Keratinocyte (primary cell): ENCODE measurements around the gene THOC1. TPM values are rescaled to one million over a fixed set of nuclear protein-coding genes. Genes with fewer than 3 reads are reported as not detected.

ENCODE experiments used
- DNase-seq: peaks from one replicate; pipeline ENCODE4 v3.0.0-alpha.2; 2011; ENCODE audit warnings: low read depth, missing footprints, low spot score
- FAIRE-seq: peaks from 2 replicates; lab custom pipeline; 2011; peaks lifted over from hg19 to GRCh38; lab: Jason Lieb, UNC
- H2AFZ ChIP-seq: 2 replicates; pipeline ENCODE4 v1.6.0; 2012; ENCODE audit warnings: low read length, control low read depth, inconsistent platforms; ENCODE audit not compliant: control insufficient read depth
- H3K27ac ChIP-seq: 2 replicates; pipeline ENCODE4 v1.5.1; 2011; ENCODE audit warnings: low read length; ENCODE audit not compliant: control insufficient read depth, insufficient read depth
- H3K27me3 ChIP-seq: 3 replicates; pipeline ENCODE4 v1.6.0; 2011; ENCODE audit warnings: low read length; ENCODE audit not compliant: control insufficient read depth, insufficient read depth; ENCODE audit errors: extremely low read depth
- H3K36me3 ChIP-seq, 2 experiments: 2 replicates in 1 of 2; 3 replicates in 1 of 2; pipeline ENCODE4 v1.5.1; 2011; ENCODE audit warnings: low read length in 2 of 2, mild to moderate bottlenecking in 1 of 2; ENCODE audit not compliant: control insufficient read depth in 2 of 2, insufficient read depth in 2 of 2; ENCODE audit errors: extremely low read depth in 1 of 2
- H3K4me1 ChIP-seq: 3 replicates; pipeline ENCODE4 v1.5.1; 2011; ENCODE audit warnings: low read length; ENCODE audit not compliant: control insufficient read depth, insufficient read depth; ENCODE audit errors: extremely low read depth
- H3K4me2 ChIP-seq: 3 replicates; pipeline ENCODE4 v1.6.0; 2011; ENCODE audit warnings: low read depth, low read length; ENCODE audit not compliant: control insufficient read depth, insufficient read depth; ENCODE audit errors: extremely low read depth
- H3K4me3 ChIP-seq, 3 experiments: fragments of 200-600 bp in 1 of 3; sonication (generic) in 1 of 3; 2 replicates in 2 of 3; 3 replicates in 1 of 3; pipeline ENCODE4 v1.5.1; 2011 to 2016; ENCODE audit warnings: low read length in 3 of 3, mild to moderate bottlenecking in 3 of 3, control low read depth in 2 of 3, inconsistent platforms in 1 of 3, low read depth in 1 of 3, mixed read lengths in 1 of 3, mixed run types in 1 of 3, moderate library complexity in 1 of 3; ENCODE audit not compliant: control insufficient read depth in 2 of 3, insufficient read depth in 2 of 3; ENCODE audit errors: extremely low read depth in 1 of 3
- H3K79me2 ChIP-seq: 2 replicates; pipeline ENCODE4 v1.6.0; 2012; ENCODE audit warnings: low read length; ENCODE audit not compliant: control insufficient read depth, insufficient read depth
- H3K9ac ChIP-seq: 3 replicates; pipeline ENCODE4 v1.6.0; 2011; ENCODE audit warnings: low read length; ENCODE audit not compliant: control insufficient read depth, insufficient read depth; ENCODE audit errors: extremely low read depth
- H3K9me1 ChIP-seq: 3 replicates; pipeline ENCODE4 v1.6.0; 2011; ENCODE audit warnings: low read length; ENCODE audit not compliant: control insufficient read depth, insufficient read depth; ENCODE audit errors: extremely low read depth
- H3K9me3 ChIP-seq: 2 replicates; pipeline ENCODE4 v1.5.1; 2012; ENCODE audit warnings: low read depth, low read length; ENCODE audit not compliant: control insufficient read depth
- H4K20me1 ChIP-seq: 3 replicates; pipeline ENCODE4 v1.6.0; 2011; ENCODE audit warnings: low read length; ENCODE audit not compliant: control insufficient read depth, insufficient read depth; ENCODE audit errors: extremely low read depth
- CTCF ChIP-seq, 3 experiments: IDR thresholded peaks in 1 of 3; conservative IDR thresholded peaks in 1 of 3; optimal IDR thresholded peaks in 1 of 3; 2 replicates in 2 of 3; 3 replicates in 1 of 3; pipeline versions ENCODE3 to v1.5.1; 2011; ENCODE audit warnings: low read length in 3 of 3, mild to moderate bottlenecking in 3 of 3, moderate library complexity in 2 of 3, control low read depth in 1 of 3, inconsistent platforms in 1 of 3; ENCODE audit not compliant: insufficient read depth in 2 of 3; ENCODE audit errors: extremely low read depth in 1 of 3
- EZH2 ChIP-seq: IDR thresholded peaks from one replicate; pipeline ENCODE4 v1.6.1; 2012; ENCODE audit warnings: inconsistent platforms, mild to moderate bottlenecking, low read length, moderate library complexity
- dilution Hi-C: fragments of 300-500 bp; cut with MboI; formaldehyde crosslinking; loops from one replicate; pipeline ENCODE4 v1.7.0; 2020; ENCODE audit warnings: low sequenced_read_pairs; ENCODE audit not compliant: extremely low pct_ligation_motif_present
- polyA plus RNA-seq, 5 experiments: library from polyadenylated mRNA; depleted of rRNA in 3 of 5; stranded (reverse) in 3 of 5; stranded (forward) in 1 of 5; unstranded in 1 of 5; fragments of >200 nt; gene quantifications; 1 replicate in 1 of 5; 2 replicates in 3 of 5; 3 replicates in 1 of 5; pipeline versions ENCODE4 v1.2.1 to v1.2.3, GENCODE V29; 2011 to 2012; ENCODE audit warnings: missing spikeins in 2 of 5, low read depth in 1 of 5, low replicate concordance in 1 of 5

THOC1 gene
- polyA plus RNA-seq, 1 donor (not counting 4 experiments of a cell fraction or from before 2014, with no cell fraction given): 35.8 TPM

GRCh38 chr18:274313-274712 lies 6.5 kb upstream of the THOC1 start:
- dilution Hi-C loops: no loop called here
- no peak for FAIRE-seq
- no peak overlapping the region for H3K27ac ChIP-seq
- no peak overlapping the region for H2AFZ ChIP-seq
- no peaks in the 10 kb centered on the region for H3K36me3 ChIP-seq
- H3K4me3 ChIP-seq: no peak overlapping the region
- no peaks in the 10 kb centered on the region for H3K27me3 ChIP-seq
- no peaks in the 10 kb centered on the region for H3K79me2 ChIP-seq
- H3K9me1 ChIP-seq: no peaks in the 10 kb centered on the region
- no peaks in the 10 kb centered on the region for H4K20me1 ChIP-seq
- no peak overlapping the region for H3K4me2 ChIP-seq
- no peak for DNase-seq
- H3K4me1 ChIP-seq: peaks cover 12% of the 10 kb centered on the region
- no peaks in the 10 kb centered on the region for H3K9me3 ChIP-seq
- no peak overlapping the region for H3K9ac ChIP-seq
- TF ChIP-seq EZH2: no peak
- TF ChIP-seq CTCF (optimal IDR thresholded peaks at IDR 0.05 in 1 of 3, IDR thresholded peaks at IDR 0.05 in 1 of 3, conservative IDR thresholded peaks at IDR 0.05 in 1 of 3; ENCODE audit: extremely low read depth in 1 of 3, insufficient read depth in 2 of 3, low read length in 3 of 3): no peak

- Histone ChIP-seq H4K20me1 (no peaks in the 10 kb centered on the region), H3K4me3 (no peak overlapping the region), H3K9ac (no peak overlapping the region), H3K9me3 (no peaks in the 10 kb centered on the region), H2AFZ (no peak overlapping the region), H3K4me2 (no peak overlapping the region), H3K4me1 (peaks cover 17% of the 10 kb centered on the region), H3K9me1 (no peaks in the 10 kb centered on the region), H3K27ac (no peak overlapping the region), H3K36me3 (no peaks in the 10 kb centered on the region), H3K79me2 (peaks cover 5% of the 10 kb centered on the region), H3K27me3 (no peaks in the 10 kb centered on the region)
- no peak for DNase-seq
- FAIRE-seq: no peak
- no peak for TF ChIP-seq EZH2
- no peak for TF ChIP-seq CTCF (optimal IDR thresholded peaks at IDR 0.05 in 1 of 3, IDR thresholded peaks at IDR 0.05 in 1 of 3, conservative IDR thresholded peaks at IDR 0.05 in 1 of 3; ENCODE audit: extremely low read depth in 1 of 3, insufficient read depth in 2 of 3, low read length in 3 of 3)
- dilution Hi-C loops: no loop called here
Measured at GRCh38 chr18:273525-273924, 5.7 kb upstream of the THOC1 start.
